GM12878 (cell line): ENCODE measurements around the gene LEF1. TPM values are rescaled to one million over a fixed set of nuclear protein-coding genes. Genes with fewer than 3 reads are reported as not detected.

ENCODE experiments used
- ATAC-seq: fragments of 200-7000 bp; cut with Tn5 transposase; 3 replicates; pipeline ENCODE4 v1.9.1; 2020; ENCODE audit warnings: mild to moderate bottlenecking, moderate library complexity
- BruUV-seq: library from RNA; stranded (reverse); fragments of 400-500 nt; replicated peaks from 2 replicates; lab custom pipeline; 2021; lab: Mats Ljungman, UMichigan
- CTCF ChIA-PET: fragments of 300-600 bp; sonication (Branson Sonifier 250); formaldehyde crosslinking; extraction: SDS; loops from one replicate; lab custom pipeline; 2021; ENCODE audit warnings: inconsistent platforms; lab: Yijun Ruan, JAX
- POLR2A ChIA-PET: fragments of 350-600 bp; formaldehyde crosslinking; extraction: SDS; loops from one replicate; lab custom pipeline; 2021; ENCODE audit warnings: inconsistent platforms; lab: Charles Lee
- RAD21 ChIA-PET: fragments of 300-600 bp; sonication (Branson Sonifier 250); formaldehyde crosslinking; loops from one replicate; lab custom pipeline; 2023; ENCODE audit warnings: antibody characterized with exemption; ENCODE audit not compliant: unreplicated experiment; lab: Charles Lee
- SMC1A ChIA-PET: fragments of 300-600 bp; sonication (Branson Sonifier 250); formaldehyde crosslinking; loops from one replicate; lab custom pipeline; 2023; ENCODE audit not compliant: unreplicated experiment, uncharacterized antibody; lab: Charles Lee
- DNase-seq: peaks from one replicate; pipeline ENCODE4 v3.0.0-alpha.2; 2011; ENCODE audit warnings: low read depth, low spot score
- FAIRE-seq: peaks from 3 replicates; lab custom pipeline; 2011; peaks lifted over from hg19 to GRCh38; lab: Jason Lieb, UNC
- H2AFZ ChIP-seq: 2 replicates; pipeline ENCODE4 v1.6.0; 2011; ENCODE audit warnings: low read depth, low read length, control low read depth; ENCODE audit not compliant: control insufficient read depth
- H3K27ac ChIP-seq: 2 replicates; pipeline ENCODE4 v1.5.1; 2011; ENCODE audit warnings: control low read depth; ENCODE audit not compliant: control insufficient read depth, insufficient read depth
- H3K27me3 ChIP-seq, 2 experiments: replicated peaks in 1 of 2; 2 replicates each; pipeline versions ENCODE4 v1.6.0 to v1.6.1; 2011; ENCODE audit warnings: low read length in 1 of 2; ENCODE audit not compliant: control insufficient read depth in 2 of 2, insufficient read depth in 2 of 2
- H3K36me3 ChIP-seq, 2 experiments: 2 replicates each; pipeline ENCODE4 v1.5.1; 2011; ENCODE audit warnings: low read length in 1 of 2; ENCODE audit not compliant: control insufficient read depth in 2 of 2, insufficient read depth in 2 of 2
- H3K4me1 ChIP-seq: 2 replicates; pipeline ENCODE4 v1.6.1; 2011; ENCODE audit warnings: mild to moderate bottlenecking, low read length, moderate library complexity, mixed read lengths; ENCODE audit not compliant: control insufficient read depth, insufficient read depth
- H3K4me2 ChIP-seq: 2 replicates; pipeline ENCODE4 v1.6.0; 2011; ENCODE audit warnings: control low read depth; ENCODE audit not compliant: control insufficient read depth, insufficient read depth
- H3K4me3 ChIP-seq: fragments of 200-600 bp; sonication (generic); 2 replicates; pipeline ENCODE4 v1.5.1; 2016
- H3K79me2 ChIP-seq: 2 replicates; pipeline ENCODE4 v1.6.0; 2011; ENCODE audit warnings: low read length; ENCODE audit not compliant: control insufficient read depth, insufficient read depth
- H3K9ac ChIP-seq: 2 replicates; pipeline ENCODE4 v1.8.0; 2011; ENCODE audit warnings: low read length, control low read depth, mixed read lengths; ENCODE audit not compliant: control insufficient read depth, insufficient read depth
- H3K9me3 ChIP-seq: replicated peaks from 3 replicates; pipeline ENCODE4 v1.5.1; 2011; ENCODE audit warnings: mild to moderate bottlenecking, low read length; ENCODE audit not compliant: control insufficient read depth, insufficient read depth
- H4K20me1 ChIP-seq: 2 replicates; pipeline ENCODE4 v1.6.0; 2011; ENCODE audit not compliant: control insufficient read depth, insufficient read depth
- EED ChIP-seq: sonication (generic); IDR thresholded peaks from 2 replicates; pipeline ENCODE4 v1.6.1; 2016; ENCODE audit warnings: antibody characterized with exemption, low read depth
- IKZF2 ChIP-seq, 2 experiments: fragments of 450-650 bp; IDR thresholded peaks; 2 replicates each; pipeline ENCODE4 v1.6.1; 2017; ENCODE audit warnings: mild to moderate bottlenecking in 2 of 2, moderate library complexity in 2 of 2
- WGBS: methylation state at CpG from one replicate; pipeline ENCODE4 v1.1.6; 2016; ENCODE audit warnings: low lambda C conversion rate; ENCODE audit not compliant: insufficient replicate concordance, insufficient coverage; ENCODE audit errors: missing lambda C conversion rate; 5-methylcytosine and 5-hydroxymethylcytosine counted together
- in situ Hi-C: fragments of 300-500 bp; cut with MboI; formaldehyde crosslinking; loops from 9 replicates; pipeline ENCODE4 v1.14.3; 2018; ENCODE audit warnings: mixed read lengths
- intact Hi-C: fragments of 100-400 bp; cut with micrococcal nuclease; formaldehyde crosslinking; loops from one replicate; pipeline ENCODE4 v1.14.2; 2022; ENCODE audit not compliant: unreplicated experiment
- polyA plus RNA-seq, 11 experiments: library from polyadenylated mRNA; depleted of rRNA in 4 of 11; unstranded in 6 of 11; stranded (reverse) in 5 of 11; fragments of >200 nt; fragmentation: Nextera tagmentation in 4 of 11; fragmentation: Illumina TruSeq in 1 of 11; extraction: Ambion mirVana in 4 of 11; extraction: Trizol in 1 of 11; gene quantifications; 1 replicate in 1 of 11; 2 replicates in 10 of 11; pipeline versions ENCODE4 v1.2.1 to v1.2.3, GENCODE V29; 2011 to 2016; ENCODE audit warnings: inconsistent platforms in 2 of 11, missing spikeins in 2 of 11, low read depth in 1 of 11
- total RNA-seq, 4 experiments: library from RNA; depleted of rRNA in 3 of 4; stranded (reverse); fragments of >200 nt in 3 of 4; fragmentation: Illumina TruSeq in 1 of 4; extraction: Trizol in 1 of 4; gene quantifications; 2 replicates each; pipeline versions ENCODE4 v1.2.1 to v1.2.3, GENCODE V29; 2013 to 2021
- TF ChIP-seq, protein P1 (sequence below): fragments of 450-650 bp; IDR thresholded peaks from 2 replicates; pipeline ENCODE4 v1.6.1; 2016; ENCODE audit warnings: mild to moderate bottlenecking

The LEF1 gene
- total and polyA plus RNA-seq, 10 of the 15 experiments (the other 5 are each of a cell fraction or from before 2014, with no cell fraction given) = 10.2 to 38.1 (median 19.5) TPM

DNA sequence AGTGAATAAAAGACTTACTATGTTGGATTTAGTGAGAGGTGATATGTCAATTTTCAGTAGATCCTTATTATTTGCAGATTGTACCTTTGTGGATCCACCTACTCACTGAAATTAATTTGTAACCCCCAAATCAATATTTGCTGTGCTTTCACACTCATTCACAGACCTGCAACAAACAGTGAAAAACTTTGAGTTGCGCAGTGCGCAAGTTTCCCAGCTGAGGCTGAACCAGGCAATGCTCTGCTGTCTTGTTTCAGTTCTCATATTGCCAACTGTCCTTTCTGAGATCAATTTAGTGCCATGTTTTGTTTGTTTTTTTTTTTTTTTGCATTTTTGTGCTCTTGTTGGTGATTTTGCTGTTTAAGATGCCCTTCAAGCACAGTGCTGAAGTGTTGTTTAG is 40.8 kb upstream of the LEF1 start:
- ChIA-PET POLR2A (no interaction called here), CTCF (no interaction called here)

DNA sequence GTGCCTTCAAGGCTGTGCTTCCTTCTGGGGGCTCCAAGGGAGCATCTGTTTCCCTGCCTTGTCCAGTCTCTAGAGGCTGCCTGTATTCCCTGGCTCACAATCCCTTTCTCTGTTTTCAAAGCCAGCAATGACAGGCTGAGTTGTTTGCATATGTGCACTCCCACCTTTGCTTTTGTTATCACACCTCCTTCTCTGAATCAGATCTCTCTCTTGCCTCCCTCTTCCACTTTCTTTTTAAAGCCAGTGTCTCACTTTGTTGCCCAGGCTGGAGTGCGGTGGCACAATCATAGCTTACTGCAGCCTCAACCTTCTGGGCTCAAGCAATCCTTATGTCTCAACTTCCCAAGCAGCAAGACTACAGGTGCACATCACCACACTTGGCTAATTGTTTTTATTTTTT is 37.1 kb upstream of the LEF1 start:
- ChIA-PET RAD21 (no interaction called here), POLR2A (no interaction called here), SMC1A (no interaction called here)

More for the DNA sequence above, 40.8 kb upstream of the LEF1 start:
- in situ Hi-C loops (no loop called here), intact Hi-C loops (no loop called here)
- TF ChIP-seq EED = no peak
- TF ChIP-seq, protein P1, sequence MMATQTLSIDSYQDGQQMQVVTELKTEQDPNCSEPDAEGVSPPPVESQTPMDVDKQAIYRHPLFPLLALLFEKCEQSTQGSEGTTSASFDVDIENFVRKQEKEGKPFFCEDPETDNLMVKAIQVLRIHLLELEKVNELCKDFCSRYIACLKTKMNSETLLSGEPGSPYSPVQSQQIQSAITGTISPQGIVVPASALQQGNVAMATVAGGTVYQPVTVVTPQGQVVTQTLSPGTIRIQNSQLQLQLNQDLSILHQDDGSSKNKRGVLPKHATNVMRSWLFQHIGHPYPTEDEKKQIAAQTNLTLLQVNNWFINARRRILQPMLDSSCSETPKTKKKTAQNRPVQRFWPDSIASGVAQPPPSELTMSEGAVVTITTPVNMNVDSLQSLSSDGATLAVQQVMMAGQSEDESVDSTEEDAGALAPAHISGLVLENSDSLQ = no peak
- H3K27me3 ChIP-seq = no peaks in the 10 kb centered on the region; a peak in 1 of 4 replicates
- H2AFZ ChIP-seq = no peak overlapping the region
- WGBS = 97% methylated on average over 2 of the region's 2 CpGs
- H3K4me3 ChIP-seq = no peak overlapping the region
- FAIRE-seq (no peak), ATAC-seq (no peak), DNase-seq (no peak)
- BruUV-seq = no TSS peak
- ChIA-PET RAD21 (no interaction called here), SMC1A (interaction anchor here (0.5 kb wide), 1 partner anchor 24 kb away, joined by 3 read pairs; no protein-coding TSS in a partner anchor)
- H3K4me1 ChIP-seq = no peaks in the 10 kb centered on the region
- no peaks in the 10 kb centered on the region for H4K20me1 ChIP-seq
- H3K9ac ChIP-seq = no peak overlapping the region
- H3K79me2 ChIP-seq = no peaks in the 10 kb centered on the region
- H3K27ac ChIP-seq = no peak overlapping the region
- H3K36me3 ChIP-seq = no peaks in the 10 kb centered on the region
- no peak overlapping the region for H3K4me2 ChIP-seq
- H3K9me3 ChIP-seq = no peaks in the 10 kb centered on the region

More for the DNA sequence above, 37.1 kb upstream of the LEF1 start:
- H3K27ac ChIP-seq = no peak overlapping the region
- H4K20me1 ChIP-seq = no peaks in the 10 kb centered on the region
- H3K4me1 ChIP-seq = no peaks in the 10 kb centered on the region
- in situ Hi-C loops (no loop called here), intact Hi-C loops (no loop called here)
- no peak overlapping the region for H3K4me2 ChIP-seq
- CTCF ChIA-PET = interaction anchor here (0.7 kb wide), 1 partner anchor 8 kb away, joined by 3 read pairs; no protein-coding TSS in a partner anchor
- H3K36me3 ChIP-seq = no peaks in the 10 kb centered on the region
- H2AFZ ChIP-seq = no peak overlapping the region
- WGBS = 93% methylated on average over 1 of the region's 1 CpG
- no peak overlapping the region for H3K4me3 ChIP-seq
- no peak for ATAC-seq
- no peak for TF ChIP-seq IKZF2 (IDR thresholded peaks at IDR 0.05)
- no peaks in the 10 kb centered on the region for H3K79me2 ChIP-seq
- H3K9me3 ChIP-seq = no peaks in the 10 kb centered on the region
- H3K9ac ChIP-seq = no peak overlapping the region
- no peak for DNase-seq
- no peaks in the 10 kb centered on the region; a peak in 2 of 4 replicates for H3K27me3 ChIP-seq
- FAIRE-seq = no peak
- BruUV-seq = no TSS peak
